ENCODE results near the gene PPP1R37. TPM values are rescaled to one million over a fixed set of nuclear protein-coding genes. Genes with fewer than 3 reads are reported as not detected.

Gene PPP1R37
- total and polyA plus RNA-seq, 2 of the 8 experiments (the other 6 are each of a cell fraction or from before 2014, with no cell fraction given) = 14.6 to 25.7 TPM

DNA sequence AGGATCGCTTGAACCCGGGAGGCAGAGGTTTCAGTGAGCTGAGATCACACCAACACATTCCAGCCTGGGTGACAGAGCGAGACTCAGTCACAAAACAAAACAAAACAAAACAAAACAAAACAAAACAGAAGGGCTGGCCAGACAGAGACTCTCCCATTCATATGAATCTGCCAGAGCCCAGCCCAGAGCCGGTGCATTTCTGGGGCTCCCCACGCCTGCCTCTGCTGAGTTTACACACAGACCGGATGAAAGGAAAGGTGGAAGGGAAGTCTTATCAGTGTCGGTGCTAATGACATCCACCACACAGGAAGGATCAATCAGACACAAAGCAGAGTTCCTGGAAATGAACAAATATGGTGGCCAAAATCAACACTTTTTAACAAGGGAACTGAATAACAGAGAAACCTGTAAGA lies 78.2 kb downstream of the PPP1R37 start:
- Histone ChIP-seq H3K14ac (ENCODE audit: insufficient read length) (no peak overlapping the region), H2BK20ac (ENCODE audit: low read length) (no peak overlapping the region), H2AFZ (ENCODE audit: low read length) (no peak overlapping the region), H4K5ac (ENCODE audit: insufficient read length, low read depth, low read length) (no peak overlapping the region), H4K8ac (ENCODE audit: extremely low read depth, insufficient read depth, low read length) (no peak overlapping the region), H3K27ac (ENCODE audit: low read depth, low read length) (no peak overlapping the region), H3K4ac (replicated peaks; ENCODE audit: insufficient read length, low read depth, low read length) (no peak overlapping the region), H3K36me3 (ENCODE audit: control insufficient read depth in 2 of 4, insufficient read depth in 4 of 4, low read length in 3 of 4) (no peaks in the 10 kb centered on the region), H3K4me3 (ENCODE audit: extremely low read depth in 1 of 4, insufficient read depth in 2 of 4, low read depth in 3 of 4, low read length in 4 of 4) (no peak overlapping the region), H3K79me1 (ENCODE audit: low read depth, low read length) (peaks cover 3% of the 10 kb centered on the region), H2BK15ac (ENCODE audit: low read length) (no peak overlapping the region), H2AK5ac (ENCODE audit: low read depth, low read length) (no peak overlapping the region), H3K4me2 (ENCODE audit: insufficient read depth in 1 of 2, low read depth in 2 of 2, low read length in 2 of 2) (no peak overlapping the region), H3K4me1 (replicated peaks in 1 of 4; ENCODE audit: control insufficient read depth in 3 of 4, insufficient read depth in 4 of 4, low read length in 3 of 4) (peaks cover 0 to 5% (median 0%) of the 10 kb centered on the region in 4 experiments; a peak in 2 of 7 replicates), H3K23me2 (ENCODE audit: low read depth, low read length) (no peaks in the 10 kb centered on the region), H2BK120ac (replicated peaks; ENCODE audit: low read depth, low read length) (no peak overlapping the region), H3K56ac (replicated peaks; ENCODE audit: insufficient read length, low read depth, low read length) (no peak overlapping the region), H3K18ac (ENCODE audit: extremely low read depth, low read length) (no peak overlapping the region), H3K79me2 (ENCODE audit: control insufficient read depth in 1 of 2, insufficient read depth in 2 of 2, low read length in 2 of 2) (no peaks in the 10 kb centered on the region), H3K9ac (replicated peaks in 1 of 4; ENCODE audit: extremely low read depth in 1 of 4, low read depth in 3 of 4, low read length in 3 of 4) (no peak overlapping the region), H2BK12ac (ENCODE audit: low read depth, low read length) (no peak overlapping the region), H4K20me1 (replicated peaks in 1 of 2; ENCODE audit: control insufficient read depth in 1 of 2, insufficient read depth in 2 of 2, low read length in 2 of 2) (peaks cover 3 to 13% of the 10 kb centered on the region in 2 experiments), H3K9me3 (ENCODE audit: insufficient read depth in 2 of 2, low read depth in 1 of 2, low read length in 1 of 2) (no peaks in the 10 kb centered on the region), H2BK5ac (ENCODE audit: low read depth, low read length) (no peak overlapping the region), H3K27me3 (replicated peaks in 1 of 4; ENCODE audit: control insufficient read depth in 3 of 4, extremely low read depth in 1 of 4, insufficient read depth in 3 of 4, low read length in 3 of 4) (no peaks in the 10 kb centered on the region), H4K91ac (replicated peaks; ENCODE audit: insufficient read length, low read length) (no peak overlapping the region), H3K23ac (ENCODE audit: insufficient read length) (no peak overlapping the region)
- POLR2A ChIA-PET (ENCODE audit: partially characterized antibody) = interaction anchor here (1.2 to 3.6 kb wide), 3 partner anchors 8 to 81 kb away, joined by 3 to 14 read pairs (median 5); partner anchors contain the start of genes BLOC1S3 and NKPD1
- no peak for FAIRE-seq
- no peak for DNase-seq (ENCODE audit: low read depth in 1 of 2, low spot score in 2 of 2)
- whole genome bisulfite sequencing, 2 experiments (ENCODE audit: extremely low coverage in 1 of 2, insufficient coverage in 1 of 2, insufficient read length in 1 of 2, insufficient replicate concordance in 2 of 2, low coverage in 1 of 2, low lambda C conversion rate in 2 of 2, missing lambda C conversion rate in 1 of 2) = 87% methylated on average over 7 of the region's 7 CpGs; no CpG with 5 or more reads in 1 of the 2 experiments
- CTCF ChIA-PET (ENCODE audit: partially characterized antibody) = interaction anchor here (0.8 to 1.3 kb wide), 2 partner anchors 16 to 76 kb away, joined by 3 to 4 read pairs; no protein-coding TSS in a partner anchor
- TF ChIP-seq SP4 (IDR thresholded peaks at IDR 0.05; ENCODE audit: low read length) = no peak
- TF ChIP-seq YY1 (IDR thresholded peaks at IDR 0.05; ENCODE audit: low read depth, low read length) = no peak
- TF ChIP-seq SRF (IDR thresholded peaks at IDR 0.05; ENCODE audit: low read depth, low read length) = no peak
- no peak for TF ChIP-seq EGR1 (IDR thresholded peaks at IDR 0.05; ENCODE audit: borderline replicate concordance, low read depth, low read length)
- no peak for TF ChIP-seq CHD2 (IDR thresholded peaks at IDR 0.05; ENCODE audit: low read length)
- no peak for TF ChIP-seq BACH1 (IDR thresholded peaks at IDR 0.05; ENCODE audit: low read length)
- no peak for TF ChIP-seq HDAC2 (IDR thresholded peaks at IDR 0.05; ENCODE audit: borderline replicate concordance in 1 of 2, low read depth in 2 of 2, low read length in 2 of 2)
- TF ChIP-seq, protein P1, sequence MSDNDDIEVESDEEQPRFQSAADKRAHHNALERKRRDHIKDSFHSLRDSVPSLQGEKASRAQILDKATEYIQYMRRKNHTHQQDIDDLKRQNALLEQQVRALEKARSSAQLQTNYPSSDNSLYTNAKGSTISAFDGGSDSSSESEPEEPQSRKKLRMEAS (IDR thresholded peaks at IDR 0.05) = no peak
- no peak for TF ChIP-seq SIX5 (IDR thresholded peaks at IDR 0.05; ENCODE audit: low read depth, low read length)
- TF ChIP-seq, protein P2, sequence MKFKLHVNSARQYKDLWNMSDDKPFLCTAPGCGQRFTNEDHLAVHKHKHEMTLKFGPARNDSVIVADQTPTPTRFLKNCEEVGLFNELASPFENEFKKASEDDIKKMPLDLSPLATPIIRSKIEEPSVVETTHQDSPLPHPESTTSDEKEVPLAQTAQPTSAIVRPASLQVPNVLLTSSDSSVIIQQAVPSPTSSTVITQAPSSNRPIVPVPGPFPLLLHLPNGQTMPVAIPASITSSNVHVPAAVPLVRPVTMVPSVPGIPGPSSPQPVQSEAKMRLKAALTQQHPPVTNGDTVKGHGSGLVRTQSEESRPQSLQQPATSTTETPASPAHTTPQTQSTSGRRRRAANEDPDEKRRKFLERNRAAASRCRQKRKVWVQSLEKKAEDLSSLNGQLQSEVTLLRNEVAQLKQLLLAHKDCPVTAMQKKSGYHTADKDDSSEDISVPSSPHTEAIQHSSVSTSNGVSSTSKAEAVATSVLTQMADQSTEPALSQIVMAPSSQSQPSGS (IDR thresholded peaks at IDR 0.05; ENCODE audit: low read length) = no peak
- no peak for TF ChIP-seq SUZ12 (IDR thresholded peaks at IDR 0.05; ENCODE audit: low read length)
- TF ChIP-seq POLR2AphosphoS5 (IDR thresholded peaks at IDR 0.05; ENCODE audit: low read depth, low read length) = no peak
- no peak for TF ChIP-seq CTBP2 (IDR thresholded peaks at IDR 0.05; ENCODE audit: borderline replicate concordance, insufficient read depth, insufficient read length, low read length)
